GM21528 (cell line): ENCODE measurements around the gene AGMO.

Experiments
- ATAC-seq: cut with Tn5 transposase; IDR thresholded peaks from one replicate; pipeline ENCODE4 v1.9.1; 2021; ENCODE audit warnings: mild to moderate bottlenecking, moderate library complexity; ENCODE audit not compliant: unreplicated experiment, low FRiP score

Gene AGMO

GRCh38 chr7:15167912-15168311 is 393.9 kb downstream of the AGMO start:
- no peak for ATAC-seq

DNA sequence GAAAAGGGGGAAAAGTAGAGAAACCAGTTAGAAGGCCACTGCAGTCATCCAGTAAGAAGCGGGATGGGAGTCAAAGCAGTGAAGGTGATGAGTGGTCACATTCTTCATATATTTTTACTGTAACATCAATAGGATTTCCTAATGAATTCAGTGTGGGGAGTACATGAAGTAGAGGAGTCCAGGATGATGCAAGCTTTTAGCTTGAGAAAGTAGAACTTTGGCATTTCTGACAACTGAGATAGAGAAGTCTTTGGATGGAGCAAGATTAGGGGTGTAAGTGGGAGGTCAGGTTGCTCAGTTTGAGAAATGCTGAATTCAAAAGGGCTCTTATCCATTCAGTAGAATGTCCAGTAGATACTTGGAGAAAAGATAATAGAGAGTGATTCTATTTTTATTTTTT is 395.2 kb downstream of the AGMO start:
- no peak for ATAC-seq

DNA sequence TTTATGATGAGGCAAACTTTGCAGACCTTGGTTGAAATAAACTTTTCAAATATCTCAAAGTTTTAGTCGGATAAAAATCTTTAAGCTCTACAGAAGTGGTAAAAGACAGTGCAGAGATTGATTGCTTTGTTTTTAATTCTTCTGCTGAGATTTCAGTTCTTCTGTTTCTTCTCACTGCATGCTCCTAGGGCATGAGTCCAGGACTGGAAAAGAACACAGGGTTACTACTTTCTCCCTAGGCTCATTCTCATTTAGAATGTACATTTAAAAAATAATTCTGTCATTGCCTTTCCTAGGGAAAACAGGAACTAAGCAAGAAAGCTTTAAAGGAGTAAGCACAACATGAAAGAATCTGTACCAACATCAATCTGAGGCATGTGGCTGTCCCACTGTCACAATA is 402.6 kb downstream of the AGMO start:
- ATAC-seq, result no peak

DNA sequence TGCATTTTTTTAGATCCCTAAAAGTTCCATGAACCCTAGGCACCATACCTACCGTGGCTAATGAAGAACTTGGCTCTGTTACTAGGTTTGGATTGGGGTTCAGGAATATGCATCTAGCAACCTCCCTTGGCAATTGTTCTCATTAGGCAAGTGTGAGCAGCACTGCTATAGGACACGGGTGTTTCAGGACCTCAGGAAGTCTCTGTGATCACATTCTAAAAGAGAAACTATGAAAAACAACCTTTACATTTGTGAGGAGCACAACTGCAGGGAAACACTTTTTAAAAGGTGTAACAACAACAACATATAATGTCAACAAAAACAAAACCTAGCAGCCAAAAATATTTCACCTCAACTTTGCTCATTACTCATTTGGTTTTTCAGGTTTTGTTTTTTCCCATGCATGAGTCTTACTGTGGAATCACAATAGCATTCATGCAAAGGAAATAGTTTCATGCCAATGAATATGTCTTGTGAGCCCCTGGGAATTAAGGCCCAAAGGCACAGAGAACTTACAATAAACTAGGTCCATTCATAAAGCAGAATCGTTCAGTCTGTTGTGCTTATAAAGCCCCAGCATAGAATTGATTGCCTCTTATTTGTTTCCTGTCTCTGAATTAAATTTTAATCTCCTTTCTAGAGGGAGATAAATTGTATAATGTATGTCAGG is 403.5 kb downstream of the AGMO start:
- ATAC-seq, result no peak
